SK-N-MC (cell line): ENCODE data around the gene DPH7.
"Not testable (repeated sequence)": the region's sequence is repeated elsewhere in the genome, so short reads cannot be mapped to it uniquely, and the experiment has no call there.

Experiments
- DNase-seq: peaks from one replicate; pipeline ENCODE4 v3.0.0-alpha.2; 2011; ENCODE audit warnings: low read depth, low spot score
- H3K27ac ChIP-seq: fragments of 200-600 bp; sonication (generic); 2 replicates; pipeline ENCODE4 v1.5.1; 2016; ENCODE audit warnings: mixed run types
- H3K36me3 ChIP-seq: fragments of 200-600 bp; sonication (generic); 2 replicates; pipeline ENCODE4 v1.6.1; 2017; ENCODE audit warnings: antibody characterized with exemption, low read length, mixed read lengths; ENCODE audit not compliant: insufficient read depth
- H3K4me3 ChIP-seq: fragments of 200-600 bp; sonication (generic); 2 replicates; pipeline ENCODE4 v1.5.1; 2016
- H3K9ac ChIP-seq: fragments of 200-600 bp; sonication (generic); 2 replicates; pipeline ENCODE4 v1.8.0; 2017; ENCODE audit warnings: mixed run types, mixed read lengths; ENCODE audit not compliant: insufficient read length
- H3K9me3 ChIP-seq: fragments of 200-600 bp; sonication (generic); 2 replicates; pipeline ENCODE4 v1.6.1; 2017; ENCODE audit warnings: low read depth, mild to moderate bottlenecking, antibody characterized with exemption, low read length, moderate library complexity, mixed read lengths
- EZH2 ChIP-seq: fragments of 200-600 bp; sonication (generic); IDR thresholded peaks from one replicate; pipeline ENCODE4 v1.6.1; 2017; ENCODE audit warnings: antibody characterized with exemption
- FOXP2 ChIP-seq: optimal IDR thresholded peaks from 2 replicates; pipeline ENCODE3; 2011; ENCODE audit warnings: mild to moderate bottlenecking, moderate library complexity; ENCODE audit not compliant: insufficient read depth; ENCODE audit errors: extremely low read length, control extremely low read depth
- POLR2AphosphoS5 ChIP-seq: IDR thresholded peaks from 2 replicates; pipeline ENCODE4 v1.6.1; 2012; ENCODE audit warnings: mild to moderate bottlenecking, low read depth, low read length, borderline replicate concordance

The DPH7 gene

GRCh38 chr9:137534256-137535119, 44.2 kb downstream of the DPH7 start:
- Histone ChIP-seq H3K9me3 (no peaks in the 10 kb centered on the region), H3K9ac (peak overlapping the region; percentile 63), H3K27ac (no peak overlapping the region), H3K36me3 (no peaks in the 10 kb centered on the region), H3K4me3 (no peak overlapping the region)
- no peak for TF ChIP-seq EZH2
- no peak for TF ChIP-seq POLR2AphosphoS5
- no peak for TF ChIP-seq FOXP2
- peak; percentile 18 for DNase-seq

GRCh38 chr9:137532891-137533468, 45.7 kb downstream of the DPH7 start:
- H3K9ac ChIP-seq, H3K36me3 ChIP-seq, H3K27ac ChIP-seq, H3K4me3 ChIP-seq, DNase-seq, H3K9me3 ChIP-seq: not testable (repeated sequence)

GRCh38 chr9:137531099-137531765, 47.5 kb downstream of the DPH7 start:
- no peaks in the 10 kb centered on the region for H3K9me3 ChIP-seq
- TF ChIP-seq POLR2AphosphoS5: no peak
- TF ChIP-seq FOXP2: no peak
- TF ChIP-seq EZH2: no peak
- no peak overlapping the region for H3K4me3 ChIP-seq
- no peak for DNase-seq
- no peak overlapping the region for H3K9ac ChIP-seq
- no peak overlapping the region; the same call in 1 of the 2 replicates for H3K27ac ChIP-seq
- no peaks in the 10 kb centered on the region for H3K36me3 ChIP-seq

GRCh38 chr9:137530331-137530730, 48.4 kb downstream of the DPH7 start:
- Histone ChIP-seq H3K9me3 (no peaks in the 10 kb centered on the region), H3K9ac (no peak overlapping the region), H3K4me3 (no peak overlapping the region), H3K36me3 (no peaks in the 10 kb centered on the region), H3K27ac (no peak overlapping the region)
- no peak for DNase-seq
- TF ChIP-seq EZH2 (no peak), POLR2AphosphoS5 (no peak), FOXP2 (no peak)

- no peak overlapping the region for H3K27ac ChIP-seq
- H3K9me3 ChIP-seq: no peaks in the 10 kb centered on the region
- no peak overlapping the region for H3K4me3 ChIP-seq
- no peaks in the 10 kb centered on the region for H3K36me3 ChIP-seq
- no peak overlapping the region for H3K9ac ChIP-seq
- no peak for DNase-seq
- TF ChIP-seq POLR2AphosphoS5 (no peak), EZH2 (no peak), FOXP2 (no peak)
Measured at GRCh38 chr9:137524981-137525317, 53.8 kb downstream of the DPH7 start.

- no peak for TF ChIP-seq EZH2
- TF ChIP-seq POLR2AphosphoS5: no peak
- no peak for TF ChIP-seq FOXP2
Measured at GRCh38 chr9:137524161-137524980, 54.4 kb downstream of the DPH7 start.

GRCh38 chr9:137522746-137523455, 55.8 kb downstream of the DPH7 start:
- H3K9me3 ChIP-seq: no peaks in the 10 kb centered on the region
- no peak for DNase-seq
- H3K36me3 ChIP-seq: no peaks in the 10 kb centered on the region
- no peak overlapping the region for H3K4me3 ChIP-seq
- TF ChIP-seq FOXP2: no peak
- no peak for TF ChIP-seq EZH2
- no peak for TF ChIP-seq POLR2AphosphoS5
- H3K27ac ChIP-seq: no peak overlapping the region
- H3K9ac ChIP-seq: no peak overlapping the region

More at GRCh38 chr9:137524161-137524980, 54.4 kb downstream of the DPH7 start:
- Histone ChIP-seq H3K36me3 (no peaks in the 10 kb centered on the region), H3K9me3 (no peaks in the 10 kb centered on the region), H3K27ac (no peak overlapping the region), H3K9ac (no peak overlapping the region), H3K4me3 (no peak overlapping the region)
- DNase-seq: no peak
